ENCODE results near the gene RHOBTB3. TPM values are rescaled to one million over a fixed set of nuclear protein-coding genes. Genes with fewer than 3 reads are reported as not detected.
"Not testable (repeated sequence)": the region's sequence is repeated elsewhere in the genome, so short reads cannot be mapped to it uniquely, and the experiment has no call there.

RHOBTB3 gene
- total RNA-seq, 4 donors from 2014 or later, result 58.7 to 85.7 (median 68.0) TPM

GRCh38 chr5:95809414-95809960 lies 78.4 kb downstream of the RHOBTB3 start:
- 19 to 23% methylated on average over 2 of the region's 2 CpGs for WGBS, 2 donors
- intact Hi-C loops (cut with DNase I), result no loop called here
- no peaks in the 10 kb centered on the region for H3K9me3 ChIP-seq
- peak; percentile 52 to 68 for DNase-seq
- H3K36me3 ChIP-seq, result peaks cover 0 to 3% of the 10 kb centered on the region in 2 donors
- no peaks in the 10 kb centered on the region for H3K27me3 ChIP-seq
- no peak overlapping the region for H3K4me3 ChIP-seq (replicated peaks in 1 of 3)
- H3K27ac ChIP-seq, result peak overlapping the region; percentile 15 to 68 (median 49)
- TF ChIP-seq CTCF (IDR thresholded peaks at IDR 0.05), result no peak
- TF ChIP-seq POLR2A (IDR thresholded peaks at IDR 0.05), result no peak
- peaks cover 26 to 34% of the 10 kb centered on the region in 2 donors for H3K4me1 ChIP-seq

- Histone ChIP-seq H3K4me3 (replicated peaks in 1 of 3) (no peak overlapping the region), H3K4me1 (peaks cover 26 to 34% of the 10 kb centered on the region in 2 donors), H3K27me3 (no peaks in the 10 kb centered on the region), H3K36me3 (peaks cover 0 to 8% of the 10 kb centered on the region in 2 donors), H3K27ac (peak overlapping the region; percentile 14 to 68 (median 49)), H3K9me3 (no peaks in the 10 kb centered on the region)
- intact Hi-C loops (cut with DNase I), result no loop called here
- 37 to 38% methylated on average over 5 of the region's 5 CpGs for WGBS, 2 donors
- no peak for TF ChIP-seq CTCF (IDR thresholded peaks at IDR 0.05)
- no peak for TF ChIP-seq POLR2A (IDR thresholded peaks at IDR 0.05)
- DNase-seq, result no peak
These were observed 79.4 kb downstream of the RHOBTB3 start for GRCh38 chr5:95810305-95811125.

- 88 to 91% methylated on average over 6 of the region's 6 CpGs for WGBS, 2 donors
- H3K27ac ChIP-seq; H3K36me3 ChIP-seq; H3K27me3 ChIP-seq; H3K4me3 ChIP-seq (replicated peaks in 1 of 3); intact Hi-C loops (cut with DNase I); DNase-seq; H3K9me3 ChIP-seq: not testable (repeated sequence)
- H3K4me1 ChIP-seq, result peaks cover 26 to 34% of the 10 kb centered on the region in 2 donors
These were observed 79.9 kb downstream of the RHOBTB3 start for GRCh38 chr5:95811126-95811423.

- DNase-seq; H3K36me3 ChIP-seq; intact Hi-C loops (cut with DNase I); H3K27me3 ChIP-seq; H3K9me3 ChIP-seq; H3K4me3 ChIP-seq (replicated peaks in 1 of 3): not testable (repeated sequence)
- 82% methylated on average over 13 of the region's 13 CpGs for WGBS, 2 donors
- Histone ChIP-seq H3K4me1 (peaks cover 26 to 38% of the 10 kb centered on the region in 2 donors), H3K27ac (peak overlapping the region in 2 of 3 donors; percentile 21 to 45)
These were observed 80.4 kb downstream of the RHOBTB3 start for GRCh38 chr5:95811461-95812073.

- TF ChIP-seq POLR2A (IDR thresholded peaks at IDR 0.05) (no peak), CTCF (IDR thresholded peaks at IDR 0.05) (no peak)
- DNase-seq, result peak; percentile 51 to 55
- 16 to 17% methylated on average over 6 of the region's 6 CpGs for WGBS, 2 donors
- peaks cover 0 to 8% of the 10 kb centered on the region in 2 donors for H3K36me3 ChIP-seq
- no peaks in the 10 kb centered on the region for H3K27me3 ChIP-seq
- peaks cover 27 to 43% of the 10 kb centered on the region in 2 donors for H3K4me1 ChIP-seq
- H3K9me3 ChIP-seq, result no peaks in the 10 kb centered on the region
- intact Hi-C loops (cut with DNase I), result no loop called here
- no peak overlapping the region for H3K4me3 ChIP-seq (replicated peaks in 1 of 3)
- peak overlapping the region in 2 of 3 donors; percentile 21 to 45 for H3K27ac ChIP-seq
These were observed 80.9 kb downstream of the RHOBTB3 start for GRCh38 chr5:95812074-95812471.

GRCh38 chr5:95813035-95813434 lies 81.9 kb downstream of the RHOBTB3 start:
- H3K27me3 ChIP-seq; H3K4me3 ChIP-seq (replicated peaks in 1 of 3); H3K36me3 ChIP-seq; intact Hi-C loops (cut with DNase I); H3K9me3 ChIP-seq; DNase-seq: not testable (repeated sequence)
- 91 to 96% methylated on average over 8 of the region's 8 CpGs for whole genome bisulfite sequencing, 2 donors
- Histone ChIP-seq H3K4me1 (peaks cover 36 to 53% of the 10 kb centered on the region in 2 donors), H3K27ac (peak overlapping the region in 1 of 3 donors; percentile 18)

All from thyroid gland (tissue), 4 donors.